ENCODE results near the gene RAPH1. TPM values are rescaled to one million over a fixed set of nuclear protein-coding genes. Genes with fewer than 3 reads are reported as not detected.

The RAPH1 gene
- total and polyA plus RNA-seq, 4 donors: 7.2 to 62.7 (median 35.1) TPM

GRCh38 chr2:203344667-203345066, 190.4 kb downstream of the RAPH1 start:
- H3K9me3 ChIP-seq (ENCODE audit: control insufficient read depth in 4 of 4, insufficient read depth in 3 of 4, low read length in 3 of 4): no peaks in the 10 kb centered on the region

More at GRCh38 chr2:203344667-203345066, 190.4 kb downstream of the RAPH1 start:
- DNase-seq (no peak), ATAC-seq (ENCODE audit: insufficient read depth, low FRiP score) (no peak)
- Histone ChIP-seq H3K4me3 (no peak overlapping the region), H3K36me3 (ENCODE audit: control insufficient read depth in 4 of 4, insufficient read depth in 4 of 4, low read length in 4 of 4) (peaks cover 0 to 3% (median 1%) of the 10 kb centered on the region in 4 donors), H3K4me1 (ENCODE audit: control insufficient read depth in 5 of 5, insufficient read depth in 5 of 5, low read length in 5 of 5) (peaks cover 0 to 25% (median 2%) of the 10 kb centered on the region in 5 donors), H3K27me3 (ENCODE audit: control insufficient read depth in 3 of 3, insufficient read depth in 3 of 3, low read length in 2 of 3) (no peaks in the 10 kb centered on the region), H3K9ac (ENCODE audit: insufficient read depth in 1 of 2, low read length in 2 of 2) (no peak overlapping the region), H3K27ac (ENCODE audit: low read depth in 1 of 2, low read length in 1 of 2) (no peak overlapping the region)
- no peak for TF ChIP-seq CTCF (IDR thresholded peaks at IDR 0.05; ENCODE audit: control extremely low read depth, extremely low read depth)
- WGBS, 2 donors: 97 to 98% methylated on average over 12 of the region's 12 CpGs

Other genes with a start within 250 kb of the RAPH1 start
- gene ABI2, start 206.9 kb downstream of the RAPH1 start, total RNA-seq: 10 to 100 TPM; 39.4 to 68.1 TPM
- gene ABI2, start 206.9 kb downstream of the RAPH1 start, polyA plus RNA-seq: 10 to 100 TPM; 11.7 to 13.2 TPM
- 1 to 10 TPM; 1.0 to 3.0 TPM for gene CD28, start 171.3 kb upstream of the RAPH1 start, total RNA-seq
- gene CD28, start 171.3 kb upstream of the RAPH1 start, polyA plus RNA-seq: under 1 TPM; 0.14 to 0.84 TPM